ENCODE measurements around the gene NUAK2. TPM values are rescaled to one million over a fixed set of nuclear protein-coding genes. Genes with fewer than 3 reads are reported as not detected.

Gene NUAK2
- total and polyA plus RNA-seq, 8 donors, result 6.1 to 12.3 (median 8.6) TPM

- TF ChIP-seq CTCF (IDR thresholded peaks at IDR 0.05), result no peak
- Histone ChIP-seq H3K27ac (no peak overlapping the region), H3K36me3 (no peaks in the 10 kb centered on the region), H3K4me3 (no peak overlapping the region), H3K9me3 (no peaks in the 10 kb centered on the region), H3K27me3 (peaks cover 1 to 12% of the 10 kb centered on the region in 2 donors), H3K4me1 (no peaks in the 10 kb centered on the region)
- DNase-seq (no peak), ATAC-seq (no peak)
- intact Hi-C loops (cut with DNase I), result no loop called here
These were observed 16.5 kb upstream of the NUAK2 start for GRCh38 chr1:205338011-205338410.

DNA sequence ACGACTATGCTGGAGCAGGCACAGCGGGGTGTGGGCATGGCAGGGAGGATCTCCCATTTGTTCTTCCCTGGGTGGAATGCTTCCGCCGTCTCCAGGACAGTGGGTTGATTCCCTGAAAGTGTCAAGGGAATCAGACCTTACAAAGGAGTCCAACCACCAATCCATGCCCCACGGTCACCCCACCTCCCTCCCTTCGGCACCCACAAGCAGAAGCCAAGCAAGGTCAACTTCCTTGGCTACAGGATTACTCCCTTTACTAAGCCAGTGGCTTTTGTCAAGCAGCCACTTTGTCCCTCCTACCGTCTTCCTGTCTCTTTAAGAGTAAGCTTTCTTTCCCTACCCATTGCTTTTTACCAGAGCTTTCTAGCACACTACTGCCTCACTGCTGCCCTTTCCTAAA lies 15.9 kb upstream of the NUAK2 start:
- DNase-seq (no peak), ATAC-seq (no peak)
- Histone ChIP-seq H3K4me3 (no peak overlapping the region), H3K9me3 (no peaks in the 10 kb centered on the region), H3K36me3 (no peaks in the 10 kb centered on the region), H3K27me3 (peaks cover 0 to 7% of the 10 kb centered on the region in 2 donors), H3K27ac (no peak overlapping the region), H3K4me1 (no peaks in the 10 kb centered on the region)
- intact Hi-C loops (cut with DNase I), result no loop called here
- no peak for TF ChIP-seq CTCF (IDR thresholded peaks at IDR 0.05)

- Histone ChIP-seq H3K36me3 (no peaks in the 10 kb centered on the region), H3K27me3 (no peaks in the 10 kb centered on the region), H3K27ac (no peak overlapping the region), H3K4me3 (no peak overlapping the region), H3K9me3 (no peaks in the 10 kb centered on the region), H3K4me1 (no peaks in the 10 kb centered on the region)
- DNase-seq, result peak in 3 of 4 donors; percentile 84 to 92 (median 85)
- intact Hi-C loops (cut with DNase I), result no loop called here
- TF ChIP-seq CTCF (IDR thresholded peaks at IDR 0.05), result peak; percentile 84 to 95
- ATAC-seq, result peak; percentile 98
These were observed 14.1 kb upstream of the NUAK2 start for GRCh38 chr1:205335692-205336091.

- intact Hi-C loops (cut with DNase I), result no loop called here
- ATAC-seq (no peak), DNase-seq (no peak)
- TF ChIP-seq CTCF (IDR thresholded peaks at IDR 0.05), result no peak
- no peaks in the 10 kb centered on the region for H3K36me3 ChIP-seq
- H3K4me1 ChIP-seq, result no peaks in the 10 kb centered on the region
- no peak overlapping the region for H3K27ac ChIP-seq
- no peak overlapping the region for H3K4me3 ChIP-seq
- H3K27me3 ChIP-seq, result no peaks in the 10 kb centered on the region
- no peaks in the 10 kb centered on the region for H3K9me3 ChIP-seq
These were observed 10.7 kb upstream of the NUAK2 start for GRCh38 chr1:205332015-205332791.

- no peak for ATAC-seq
- no peak for TF ChIP-seq CTCF (IDR thresholded peaks at IDR 0.05)
- Histone ChIP-seq H3K9me3 (no peaks in the 10 kb centered on the region), H3K4me1 (peaks cover 0 to 4% of the 10 kb centered on the region in 2 donors), H3K4me3 (no peak overlapping the region), H3K27me3 (no peaks in the 10 kb centered on the region), H3K27ac (no peak overlapping the region), H3K36me3 (no peaks in the 10 kb centered on the region)
- intact Hi-C loops (cut with DNase I), result no loop called here
- no peak for DNase-seq
These were observed 8.6 kb upstream of the NUAK2 start for GRCh38 chr1:205330150-205330549.

Data from left lung (tissue), 10 donors.